Ovary (tissue), 10 donors: ENCODE data around the gene INSR. TPM values are rescaled to one million over a fixed set of nuclear protein-coding genes. Genes with fewer than 3 reads are reported as not detected.

ENCODE experiments used
- DNase-seq, 5 donors: peaks; one replicate each; pipeline ENCODE4 v3.0.0-alpha.2; 2019 to 2020
- H3K27ac ChIP-seq, 2 donors: fragments of 200-600 bp; one replicate each; pipeline versions ENCODE4 v1.5.1 to v1.8.0; 2019 to 2022
- H3K27me3 ChIP-seq: fragments of 200-600 bp; one replicate; pipeline ENCODE4 v1.8.0; 2022
- H3K36me3 ChIP-seq: fragments of 200-600 bp; sonication (generic); one replicate; pipeline ENCODE4 v1.5.1; 2019
- H3K4me1 ChIP-seq: one replicate; pipeline ENCODE4 v1.8.1; 2013; ENCODE audit warnings: mild to moderate bottlenecking, moderate library complexity; ENCODE audit not compliant: insufficient read depth
- H3K4me3 ChIP-seq: fragments of 200-600 bp; sonication (generic); one replicate; pipeline ENCODE4 v1.5.1; 2017
- H3K9me3 ChIP-seq, 2 donors: fragments of 200-600 bp in 1 of 2; sonication (generic) in 1 of 2; one replicate each; pipeline versions ENCODE4 v1.5.1 to v1.8.1; 2013 to 2019; ENCODE audit warnings: mild to moderate bottlenecking in 1 of 2, moderate library complexity in 1 of 2
- EP300 ChIP-seq: sonication (generic); formaldehyde crosslinking; IDR thresholded peaks from one replicate; pipeline ENCODE4 v1.6.1; 2017; ENCODE audit warnings: antibody characterized with exemption
- POLR2A ChIP-seq: fragments of 450-650 bp; IDR thresholded peaks from one replicate; pipeline ENCODE4 v1.6.1; 2017; ENCODE audit warnings: antibody characterized with exemption, mild to moderate bottlenecking, moderate library complexity
- whole genome bisulfite sequencing, 3 donors: extraction: QIAGEN DNeasy Blood & Tissue Kit in 1 of 3; methylation state at CpG; one replicate each; pipeline versions ENCODE4 v1.1.5 to v1.1.7; 2013 to 2017; 5-methylcytosine and 5-hydroxymethylcytosine counted together
- intact Hi-C, 4 donors: fragments of 100-400 bp; cut with DNase I; formaldehyde crosslinking; loops; one replicate each; pipeline versions ENCODE4 v1.11.0 to v1.15.1; 2022 to 2023
- long read RNA-seq, 3 donors: library from polyadenylated mRNA in 2 of 3; unstranded in 2 of 3; transcript quantifications; one replicate each; pipeline ENCODE4 v2.0.0 and lab custom pipeline, GENCODE V29; 2021 to 2026
- polyA plus RNA-seq, 2 donors: library from polyadenylated mRNA; stranded (reverse); fragments of 200-250 nt in 1 of 2; fragments of 350-450 nt in 1 of 2; fragmentation: Illumina TruSeq in 1 of 2; extraction: RNeasy Lipid Tissue Mini Kit (QIAGEN cat#74804) in 1 of 2; gene quantifications; one replicate each; pipeline ENCODE4 v1.2.3, GENCODE V29; 2013 to 2014
- total RNA-seq, 7 donors: library from RNA; depleted of rRNA in 2 of 7; stranded (reverse); fragments of >200 nt in 2 of 7; fragmentation: NEBNext Ultra II Directional in 3 of 7; extraction: Animal tissue kit (Norgen Biotek cat#: 25700) in 3 of 7; gene quantifications; one replicate each; pipeline versions ENCODE4 v1.1.0 to v1.2.4, GENCODE V29; 2016 to 2023
- TF ChIP-seq, protein P1 (sequence below), 3 donors: fragments of 450-650 bp in 2 of 3; fragments of 200-600 bp in 1 of 3; IDR thresholded peaks; one replicate each; pipeline versions ENCODE4 v1.5.1 to v1.8.0; 2016 to 2022; ENCODE audit warnings: antibody characterized with exemption in 3 of 3, mild to moderate bottlenecking in 1 of 3
- donor health status: DM: no; HTN: no; CAD: no; lungs with moderate emphysema.
- donor health status: DM: no; HTN: no; CAD: no.
- donor health status: Bipolar disorder and iron deficiency.
- donor health status: DM: yes; HTN: yes; CAD: no.
- donor health status: DM: no; HTN: no; CAD: no.
- donor health status: DM: yes; HTN: yes; CAD: no.

INSR gene
- total RNA-seq = 100 to 1,000 TPM in 4 of 7 donors, 10 to 100 TPM in 3; 77.2 to 203 (median 113) TPM
- polyA plus RNA-seq = 10 to 100 TPM; 30.2 to 42.2 TPM
- long read RNA-seq, donor 1, partial matches to known transcripts = 45 of 101 reads
- long read RNA-seq, donor 1, other reads (novel, unspliced or antisense) = 56 of 101 reads
- long read RNA-seq, donor 2, full-length matches to known transcripts = 2 of 2 reads
- long read RNA-seq, donor 2, partial matches to known transcripts = 0 of 2 reads
- long read RNA-seq, donor 2, other reads (novel, unspliced or antisense) = 0 of 2 reads
- long read RNA-seq, donor 3, full-length matches to known transcripts = 8 of 102 reads
- long read RNA-seq, donor 3, partial matches to known transcripts = 62 of 102 reads
- long read RNA-seq, donor 3, other reads (novel, unspliced or antisense) = 32 of 102 reads

DNA sequence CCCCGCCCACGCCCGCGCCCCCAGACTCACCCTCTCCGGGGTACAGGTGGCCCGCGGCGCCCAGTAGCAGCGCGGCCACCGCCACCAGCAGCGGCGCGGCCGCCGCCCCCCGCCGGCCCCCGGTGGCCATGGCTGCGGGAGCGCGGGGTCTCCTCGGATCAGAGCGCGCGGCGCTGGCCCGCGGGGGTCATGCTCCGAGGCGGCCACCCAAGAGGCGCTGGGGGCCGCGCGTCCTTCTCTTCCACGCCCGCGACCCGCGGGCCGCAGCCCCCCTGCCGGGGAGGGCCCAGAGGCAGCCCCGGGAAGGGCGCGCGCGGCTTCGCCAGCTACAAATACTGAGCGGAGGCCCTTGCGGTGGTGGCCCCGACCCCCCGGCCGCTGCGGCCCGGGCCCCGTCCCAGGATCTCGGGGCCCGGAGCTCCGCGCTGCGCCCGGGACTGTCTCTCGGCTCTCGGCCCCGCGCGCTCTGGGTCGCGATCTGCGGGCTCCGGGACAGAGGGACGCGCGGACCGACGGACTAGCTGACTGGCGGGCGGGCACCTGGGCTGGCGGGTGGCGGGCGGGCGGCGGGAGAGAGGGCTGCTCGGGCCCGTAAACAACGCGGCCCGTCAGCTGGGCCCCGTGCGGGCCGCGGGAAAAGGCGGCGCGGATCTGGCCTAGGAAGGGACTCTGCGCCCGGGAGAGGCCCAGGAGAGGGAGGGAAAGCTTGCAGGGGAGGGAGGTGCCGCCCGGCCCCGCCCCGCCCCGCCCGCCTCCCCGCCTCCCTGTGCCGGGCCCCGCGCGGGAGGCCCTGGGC lies at the start of gene INSR:
Gene INSR (minus strand): TSS at position 653 of the 796 bp plus-strand sequence. CDS start 523 bp downstream, at position 130.
- peak within 1 kb of the TSS; percentile 97 to 99 for H3K27ac ChIP-seq
- TF ChIP-seq, protein P1, sequence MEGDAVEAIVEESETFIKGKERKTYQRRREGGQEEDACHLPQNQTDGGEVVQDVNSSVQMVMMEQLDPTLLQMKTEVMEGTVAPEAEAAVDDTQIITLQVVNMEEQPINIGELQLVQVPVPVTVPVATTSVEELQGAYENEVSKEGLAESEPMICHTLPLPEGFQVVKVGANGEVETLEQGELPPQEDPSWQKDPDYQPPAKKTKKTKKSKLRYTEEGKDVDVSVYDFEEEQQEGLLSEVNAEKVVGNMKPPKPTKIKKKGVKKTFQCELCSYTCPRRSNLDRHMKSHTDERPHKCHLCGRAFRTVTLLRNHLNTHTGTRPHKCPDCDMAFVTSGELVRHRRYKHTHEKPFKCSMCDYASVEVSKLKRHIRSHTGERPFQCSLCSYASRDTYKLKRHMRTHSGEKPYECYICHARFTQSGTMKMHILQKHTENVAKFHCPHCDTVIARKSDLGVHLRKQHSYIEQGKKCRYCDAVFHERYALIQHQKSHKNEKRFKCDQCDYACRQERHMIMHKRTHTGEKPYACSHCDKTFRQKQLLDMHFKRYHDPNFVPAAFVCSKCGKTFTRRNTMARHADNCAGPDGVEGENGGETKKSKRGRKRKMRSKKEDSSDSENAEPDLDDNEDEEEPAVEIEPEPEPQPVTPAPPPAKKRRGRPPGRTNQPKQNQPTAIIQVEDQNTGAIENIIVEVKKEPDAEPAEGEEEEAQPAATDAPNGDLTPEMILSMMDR (IDR thresholded peaks at IDR 0.05) = no peak
- TF ChIP-seq EP300 = no peak
- peak; percentile 27 for TF ChIP-seq POLR2A
- H3K4me3 ChIP-seq = peak within 1 kb of the TSS; percentile 99
- peak; percentile 90 to 93 (median 91) for DNase-seq
- H3K9me3 ChIP-seq = no peaks in the 10 kb centered on the region
- WGBS, 3 donors = 1% methylated on average over 35 to 107 of the region's 108 CpGs
- H3K27me3 ChIP-seq = no peaks in the 10 kb centered on the region
- peaks cover 6% of the 10 kb centered on the region for H3K4me1 ChIP-seq
- H3K36me3 ChIP-seq = no peaks in the 10 kb centered on the region
- intact Hi-C loops = loop anchor here (1.0 to 10.0 kb wide), 6 partner anchors 37 to 872 kb away; partner anchors contain the start of gene KHSRP (in 1 of the 4)

DNA sequence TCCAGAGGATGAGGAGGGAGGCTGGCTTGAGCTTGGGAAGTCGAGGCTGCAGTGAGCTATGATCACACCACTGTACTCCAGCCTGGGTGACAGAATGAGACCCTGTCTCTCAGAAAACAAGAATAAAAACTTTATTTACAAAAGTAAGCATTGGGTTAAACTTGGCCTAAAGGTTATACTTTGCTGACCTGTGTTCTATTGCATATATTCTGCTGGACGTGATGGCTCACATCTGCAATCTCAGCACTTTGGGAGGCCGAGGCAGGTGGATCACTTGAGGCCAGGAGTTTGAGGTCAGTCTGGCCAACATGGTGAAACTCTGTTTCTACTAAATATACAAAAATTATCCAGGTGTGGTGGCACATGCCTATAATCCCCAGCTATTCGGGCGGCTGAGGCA lies 47.9 kb upstream of the INSR start:
- H3K9me3 ChIP-seq = no peaks in the 10 kb centered on the region
- H3K4me3 ChIP-seq = no peak overlapping the region
- WGBS, 3 donors = 92 to 95% (median 95%) methylated on average over 5 of the region's 5 CpGs
- TF ChIP-seq EP300 (no peak), POLR2A (no peak)
- TF ChIP-seq, protein P1 (IDR thresholded peaks at IDR 0.05) = no peak
- peaks cover 3% of the 10 kb centered on the region for H3K4me1 ChIP-seq
- H3K27ac ChIP-seq = no peak overlapping the region
- peak in 1 of 5 donors; percentile 17 for DNase-seq
- no peaks in the 10 kb centered on the region for H3K27me3 ChIP-seq
- H3K36me3 ChIP-seq = no peaks in the 10 kb centered on the region
- intact Hi-C loops = loop anchor here (2.0 to 10.0 kb wide), 4 partner anchors 193 to 240 kb away; no protein-coding TSS in a partner anchor

DNA sequence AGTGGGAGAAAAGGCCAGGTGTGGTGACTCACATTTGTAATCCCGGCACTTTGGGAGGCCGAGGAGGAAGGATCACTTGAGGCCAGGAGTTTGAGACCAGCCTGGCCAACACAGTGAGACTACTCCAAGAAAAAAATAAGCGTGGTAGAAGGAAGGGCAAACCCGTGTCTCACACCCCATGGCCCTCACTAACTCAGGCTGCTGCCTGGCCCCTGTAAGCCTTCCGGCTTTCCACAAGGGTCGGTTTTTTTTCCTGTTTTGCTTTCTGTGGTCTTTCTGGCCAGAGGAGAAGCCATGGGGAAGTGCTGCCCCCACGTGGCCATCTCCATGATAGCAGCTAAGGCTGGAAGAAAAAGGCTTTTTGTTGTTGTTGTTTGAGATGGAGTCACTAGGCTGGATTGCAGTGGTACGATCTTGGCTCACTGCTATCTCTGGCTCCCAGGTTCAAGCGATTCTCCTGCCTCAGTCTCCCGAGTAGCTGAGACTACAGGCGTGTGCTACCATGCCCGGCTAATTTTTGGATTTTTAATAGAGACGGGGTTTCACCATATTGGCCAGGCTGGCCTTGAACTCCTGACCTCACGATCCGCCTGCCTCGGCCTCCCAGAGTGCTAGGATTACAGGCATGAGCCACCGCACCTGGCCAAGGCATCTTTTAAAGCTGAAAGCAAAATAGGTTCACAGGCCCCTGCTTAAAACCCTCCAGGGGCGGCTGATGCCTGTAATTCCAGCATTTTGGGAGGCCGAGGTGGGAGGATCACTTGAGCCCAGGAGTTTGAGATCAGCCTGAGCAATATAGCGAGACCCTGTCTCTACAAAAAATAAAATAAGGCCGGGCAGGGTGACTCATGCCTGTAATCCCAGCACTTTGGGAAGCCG lies 47.0 kb upstream of the INSR start:
- Histone ChIP-seq H3K4me3 (no peak overlapping the region), H3K9me3 (no peaks in the 10 kb centered on the region), H3K27me3 (no peaks in the 10 kb centered on the region), H3K27ac (peak overlapping the region in 1 of 2 donors; percentile 58), H3K4me1 (peaks cover 3% of the 10 kb centered on the region), H3K36me3 (no peaks in the 10 kb centered on the region)
- DNase-seq = peak; percentile 76 to 94 (median 92)
- 20 to 26% (median 22%) methylated on average over 22 of the region's 22 CpGs for WGBS, 3 donors
- TF ChIP-seq, protein P1 (IDR thresholded peaks at IDR 0.05) = peak; percentile 90 to 97 (median 95)
- no peak for TF ChIP-seq POLR2A
- no peak for TF ChIP-seq EP300
- intact Hi-C loops = loop anchor here in 3 of 4 donors (5.0 to 10.0 kb wide), 3 partner anchors 194 to 239 kb away; no protein-coding TSS in a partner anchor
